Germinal center (tissue), 1 donor: ENCODE results near the gene ITIH5.

Experiments
- DNase-seq: peaks from one replicate; pipeline ENCODE4 v3.0.0; 2012; ENCODE audit warnings: mixed read lengths, low spot score

Gene ITIH5

DNA sequence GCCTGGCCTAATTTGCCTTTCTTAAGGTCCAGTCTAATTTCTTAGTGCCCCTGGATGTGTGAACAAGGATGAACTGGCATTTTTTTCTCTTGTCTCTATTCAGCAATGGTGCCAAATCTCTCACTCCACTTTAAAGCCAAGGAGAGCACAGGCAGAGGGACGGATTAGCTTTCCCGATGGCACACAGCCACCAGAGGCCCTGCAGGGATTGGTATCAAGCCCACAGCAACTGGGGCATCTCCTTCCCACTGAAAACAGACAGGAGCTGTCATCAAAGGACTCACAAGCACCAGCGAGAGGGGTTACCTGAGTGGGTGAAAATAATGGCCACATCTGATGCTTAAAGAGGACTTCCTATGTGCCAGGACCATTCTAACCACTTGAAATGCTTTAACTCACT, 83.1 kb downstream of the ITIH5 start:
- DNase-seq: no peak

DNA sequence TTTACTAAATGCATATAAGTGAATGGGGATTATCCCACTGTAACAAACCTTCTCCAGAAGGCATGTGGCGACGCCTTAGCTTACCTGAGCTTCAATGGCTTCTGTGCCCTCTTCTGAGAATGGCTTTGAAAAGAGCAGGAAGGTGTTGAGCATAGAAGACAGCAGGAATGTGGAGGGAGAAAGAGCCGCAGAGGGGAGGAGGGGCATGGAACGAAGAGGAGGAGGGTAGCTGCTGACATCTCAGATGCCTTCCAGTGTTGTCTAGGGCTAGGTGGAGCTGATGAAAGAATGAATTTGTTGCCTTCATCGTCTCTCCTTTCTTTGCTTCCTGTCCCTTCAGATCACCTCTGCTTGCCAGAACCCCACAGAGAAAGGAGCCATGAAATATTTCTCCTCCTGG, 86.2 kb downstream of the ITIH5 start:
- DNase-seq: no peak

DNA sequence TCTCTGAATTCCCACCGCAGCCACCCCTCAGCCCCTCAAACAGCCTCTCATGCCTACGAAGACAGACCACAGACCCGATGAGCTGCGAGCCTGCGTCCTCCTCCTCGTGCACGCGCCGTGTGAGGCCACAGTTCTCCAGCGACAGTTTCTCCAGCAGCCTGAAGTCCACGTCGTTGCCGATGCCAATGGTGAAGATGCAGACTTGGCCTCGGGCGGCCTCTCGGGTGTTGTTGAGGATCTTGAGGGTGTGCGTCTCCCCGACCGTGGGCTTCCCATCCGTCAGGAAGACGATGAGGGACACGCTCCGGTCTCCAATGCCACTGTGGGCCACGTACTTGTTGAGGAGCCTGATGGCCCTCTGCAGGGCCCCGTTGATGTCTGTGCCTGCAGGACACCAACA, 87.1 kb downstream of the ITIH5 start:
- no peak for DNase-seq

DNA sequence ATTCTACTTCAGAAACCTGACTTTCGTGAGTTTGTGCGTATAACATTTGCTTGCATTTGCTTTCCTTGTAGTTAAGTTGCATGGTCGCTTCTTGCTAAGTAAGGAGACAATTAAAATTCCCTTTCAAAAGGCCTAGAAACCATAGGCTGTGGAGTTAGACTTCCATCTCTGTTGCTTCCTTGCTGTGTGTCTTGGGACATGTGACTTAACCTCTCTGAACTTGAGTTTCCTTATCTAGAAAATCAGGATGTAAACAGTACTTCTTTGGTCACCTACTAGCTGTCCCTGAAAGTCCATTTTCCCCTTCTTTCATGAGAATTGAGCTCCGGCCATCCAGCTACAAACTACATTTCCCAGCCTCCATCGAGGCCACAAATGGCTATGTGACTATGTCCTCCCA, 89.2 kb downstream of the ITIH5 start:
- DNase-seq: no peak

DNA sequence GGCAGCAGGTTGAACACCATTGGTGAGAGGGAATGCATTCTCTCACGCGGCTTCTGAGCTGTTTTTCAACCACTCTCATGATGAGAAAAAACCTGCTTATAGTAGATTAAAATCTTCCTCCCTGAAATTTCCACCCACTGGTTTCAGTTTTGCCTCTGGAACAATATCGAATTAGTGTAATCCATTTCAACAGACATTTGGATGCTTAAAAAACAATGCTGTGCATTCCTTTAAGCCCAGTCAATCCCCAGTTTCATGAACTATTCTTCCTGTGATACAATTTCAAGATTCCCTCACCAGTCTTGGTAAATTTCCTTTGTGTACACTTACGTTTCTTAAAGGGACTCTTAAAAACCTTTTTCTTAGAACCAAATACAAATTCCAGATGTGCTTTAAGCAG, 89.6 kb downstream of the ITIH5 start:
- DNase-seq: no peak

DNA sequence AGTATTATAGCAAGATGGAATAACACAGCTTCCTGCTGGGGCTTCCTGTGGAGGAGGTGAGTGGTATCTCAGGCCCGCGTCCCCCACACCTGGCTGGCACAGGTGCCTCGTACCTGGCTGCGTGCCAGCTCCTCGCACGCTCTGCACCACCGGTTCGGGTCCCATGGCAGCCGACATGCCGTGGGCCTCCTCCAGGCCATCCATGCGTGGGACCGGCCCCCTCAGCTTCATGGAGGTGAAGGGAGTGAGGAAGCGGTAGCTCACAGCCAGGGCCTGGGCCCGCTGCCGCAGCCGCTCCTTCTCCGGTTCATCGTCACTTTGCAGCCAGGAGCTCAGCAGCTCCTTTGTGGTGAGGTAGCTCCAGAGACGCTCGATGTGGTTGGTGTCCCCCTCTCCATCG, 90.4 kb downstream of the ITIH5 start:
- DNase-seq: no peak

DNA sequence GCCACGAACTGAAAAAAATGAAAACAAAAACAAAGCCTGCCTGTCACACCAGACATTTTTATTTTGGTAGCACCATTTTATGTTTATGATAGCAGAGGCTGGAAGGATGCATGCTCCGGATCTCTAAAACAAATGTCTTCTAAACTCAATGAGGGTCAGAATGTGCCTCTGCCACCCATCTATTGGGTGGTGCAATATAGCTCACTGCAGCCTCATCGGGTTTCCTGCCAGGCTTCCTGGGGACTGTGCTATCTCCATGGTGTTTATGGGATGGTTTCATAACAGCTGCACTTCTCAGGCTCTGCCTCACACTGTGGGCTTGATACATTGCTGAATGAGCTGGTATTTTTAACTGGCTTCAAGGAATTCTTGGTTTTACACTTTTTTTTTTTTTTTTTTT, 94.4 kb downstream of the ITIH5 start:
- no peak for DNase-seq

DNA sequence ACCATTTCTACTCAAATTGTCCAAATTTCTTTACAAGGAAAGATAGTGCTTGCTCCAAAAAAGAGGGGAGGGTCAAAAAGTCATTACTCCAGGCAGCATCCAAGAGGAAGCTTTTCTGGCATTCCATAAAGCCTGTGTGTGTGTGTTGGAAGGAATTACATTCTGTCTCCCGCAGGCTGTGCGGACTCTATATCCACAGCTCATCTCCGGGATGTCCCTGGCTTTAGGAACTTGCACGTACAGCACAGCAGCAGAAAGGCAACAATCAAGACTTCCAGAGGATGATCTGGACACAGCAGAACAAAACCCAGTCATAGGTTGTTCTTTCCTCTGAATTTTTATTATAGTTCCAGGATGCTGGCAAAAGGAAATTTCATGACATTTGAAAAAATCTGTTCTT, 94.8 kb downstream of the ITIH5 start:
- no peak for DNase-seq

DNA sequence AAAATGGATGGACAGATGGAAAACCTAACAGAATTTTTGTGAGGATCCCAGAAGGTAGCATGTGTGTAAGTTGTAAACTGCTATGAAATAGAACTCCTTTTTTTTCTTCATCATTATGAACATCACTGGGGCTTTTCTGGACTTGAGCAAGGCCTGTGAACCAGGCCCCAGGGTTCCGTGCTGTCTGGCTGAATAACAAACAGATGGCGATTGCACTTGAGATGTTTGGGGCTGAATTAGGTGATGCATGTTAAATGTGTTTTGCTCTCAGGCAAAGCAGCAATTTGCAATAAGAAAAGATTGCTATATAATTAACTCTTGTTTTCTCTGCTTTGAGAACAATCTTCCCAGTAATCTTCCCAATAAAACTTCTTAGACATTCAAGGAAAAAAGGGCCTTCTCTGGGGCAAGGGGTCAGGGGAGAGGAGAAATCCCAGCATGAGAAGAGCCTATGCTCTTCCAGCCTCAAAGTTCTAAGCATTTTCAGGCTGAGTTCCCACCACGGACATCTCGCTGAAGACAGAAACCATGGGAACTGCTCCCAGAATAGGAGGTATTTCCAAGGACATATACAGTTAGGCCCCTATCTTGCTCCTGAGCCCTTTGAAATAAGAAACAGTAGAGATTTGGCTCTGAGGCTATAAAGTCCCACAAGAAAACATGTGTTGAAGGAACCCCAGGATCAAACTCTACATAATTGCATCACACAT, 98.7 kb downstream of the ITIH5 start:
- DNase-seq: no peak

DNA sequence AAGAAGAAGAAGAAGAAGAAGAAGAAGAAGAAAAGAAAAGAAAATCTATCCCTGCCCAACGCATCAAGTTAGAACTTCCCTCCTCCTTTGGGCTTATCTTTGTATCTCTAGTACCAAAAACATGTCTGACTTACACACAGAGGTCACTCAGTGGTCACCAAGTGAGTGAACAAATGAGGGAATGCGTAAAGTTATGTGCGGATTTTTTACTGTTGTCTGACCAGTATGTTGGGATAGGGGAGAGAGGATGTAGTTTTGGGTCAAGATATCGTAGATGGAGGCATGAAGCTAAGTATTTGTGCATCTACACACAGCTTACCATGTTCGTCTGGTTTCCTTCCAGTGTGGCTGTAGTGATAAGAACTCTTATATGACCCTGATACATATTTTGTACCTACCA, 99.9 kb downstream of the ITIH5 start:
- no peak for DNase-seq

DNA sequence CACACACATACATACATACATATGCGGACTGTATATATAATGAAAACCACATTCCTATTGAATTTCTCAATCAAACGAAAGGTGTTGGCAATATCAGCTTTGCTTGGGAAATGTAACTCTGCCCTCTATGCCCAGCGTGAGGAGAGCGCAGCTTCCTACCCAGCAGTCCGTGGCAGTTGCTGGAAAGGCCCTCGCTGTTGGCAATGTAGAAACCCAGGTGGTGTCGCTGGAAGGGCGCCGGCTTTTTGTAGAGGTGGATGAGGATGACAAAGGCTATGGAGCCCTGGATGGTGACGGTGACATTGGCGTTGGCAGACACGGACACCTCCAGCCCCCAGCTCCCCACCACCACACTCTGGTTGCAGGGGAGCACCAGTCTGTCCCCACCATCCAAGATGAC, 100.9 kb downstream of the ITIH5 start:
- no peak for DNase-seq

DNA sequence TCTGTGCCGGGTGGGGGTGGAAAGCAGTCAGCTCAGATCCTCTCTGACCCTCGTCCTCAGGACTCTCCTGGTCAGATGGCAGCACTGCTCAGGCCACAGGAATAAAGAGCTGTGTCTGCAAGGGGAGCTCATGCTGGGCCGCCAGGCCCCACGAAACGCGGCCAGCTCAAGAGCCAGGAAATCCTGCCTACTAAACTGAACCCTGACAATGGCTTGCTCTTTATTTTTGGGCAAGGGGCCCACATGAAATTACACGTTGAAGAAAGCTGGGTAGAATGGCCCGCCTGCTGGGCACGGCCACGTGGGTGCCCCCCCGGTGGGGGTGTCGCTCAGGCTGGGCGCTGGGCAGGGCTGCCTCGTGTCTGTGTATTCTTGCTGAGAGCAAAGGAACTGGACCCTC, 103.0 kb downstream of the ITIH5 start:
- DNase-seq: no peak

DNA sequence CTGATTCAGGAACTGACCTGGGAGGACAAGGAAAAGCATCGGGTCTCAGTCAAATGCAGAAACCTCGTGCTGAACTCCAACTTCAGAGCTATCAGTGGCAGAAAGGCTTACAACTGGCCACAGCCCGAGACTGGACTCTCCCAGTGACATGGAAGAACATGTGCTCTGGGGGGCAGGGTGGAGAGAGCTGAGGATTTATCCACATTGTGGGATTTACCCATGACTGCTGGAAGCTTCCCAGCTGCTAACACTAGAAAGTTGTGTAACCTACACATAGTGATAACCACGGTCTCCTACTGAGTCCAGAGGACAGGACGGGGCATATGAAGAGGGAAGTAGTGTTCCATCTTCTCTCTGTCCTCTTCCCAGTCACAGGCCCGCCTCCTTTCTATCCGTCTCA, 103.4 kb downstream of the ITIH5 start:
- no peak for DNase-seq

DNA sequence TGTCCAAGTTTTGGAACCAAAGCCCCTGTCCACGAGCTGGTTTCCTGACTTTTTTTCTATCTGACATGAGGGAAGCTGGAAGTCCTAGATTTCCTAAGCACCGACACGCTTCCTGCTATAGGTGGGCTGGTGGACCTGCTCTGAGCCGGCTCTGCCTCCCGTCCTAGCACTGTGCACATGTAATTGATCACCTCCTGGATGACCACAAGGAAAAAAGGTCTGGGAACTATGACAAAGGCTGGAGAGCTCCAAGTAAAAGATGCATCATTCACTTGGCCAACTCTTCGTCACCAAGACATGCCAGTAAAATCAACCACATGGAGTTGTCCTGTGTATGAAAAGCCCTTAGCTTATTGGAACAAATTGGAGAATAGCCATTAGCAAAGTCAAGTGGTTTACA, 104.8 kb downstream of the ITIH5 start:
- DNase-seq: no peak

DNA sequence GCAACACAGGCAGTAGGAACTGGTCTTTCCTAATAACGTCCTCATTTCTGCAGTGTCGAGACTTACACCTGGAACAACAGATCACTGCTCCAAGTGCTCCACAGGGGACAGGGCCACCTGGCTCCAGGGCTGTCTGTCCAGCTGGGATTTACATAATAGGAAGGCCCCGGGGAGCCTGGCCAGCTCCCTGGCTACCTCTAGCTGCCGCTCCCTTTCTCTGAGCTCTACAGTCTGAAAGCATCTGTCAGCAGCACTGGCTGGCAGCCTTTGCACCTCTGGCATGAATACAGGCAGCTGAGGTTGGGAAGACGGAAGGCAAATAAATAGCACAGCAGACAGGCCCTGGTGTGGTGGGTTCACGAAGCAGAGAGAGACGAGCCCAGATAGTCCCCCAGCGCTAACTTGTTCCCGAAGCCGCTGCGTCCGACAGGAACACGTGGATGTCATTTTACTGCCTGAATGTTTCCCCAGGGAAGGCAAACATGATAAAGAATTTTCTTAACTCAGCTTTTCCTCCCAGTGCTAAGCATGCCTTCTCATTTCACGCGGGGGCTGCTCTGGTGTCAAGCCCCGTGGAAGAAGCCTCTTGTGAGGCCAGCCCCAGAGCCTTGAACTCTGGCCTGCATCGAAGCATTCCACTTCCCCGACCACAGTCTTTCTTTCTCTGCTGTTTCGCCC, 105.4 kb downstream of the ITIH5 start:
- DNase-seq: no peak

DNA sequence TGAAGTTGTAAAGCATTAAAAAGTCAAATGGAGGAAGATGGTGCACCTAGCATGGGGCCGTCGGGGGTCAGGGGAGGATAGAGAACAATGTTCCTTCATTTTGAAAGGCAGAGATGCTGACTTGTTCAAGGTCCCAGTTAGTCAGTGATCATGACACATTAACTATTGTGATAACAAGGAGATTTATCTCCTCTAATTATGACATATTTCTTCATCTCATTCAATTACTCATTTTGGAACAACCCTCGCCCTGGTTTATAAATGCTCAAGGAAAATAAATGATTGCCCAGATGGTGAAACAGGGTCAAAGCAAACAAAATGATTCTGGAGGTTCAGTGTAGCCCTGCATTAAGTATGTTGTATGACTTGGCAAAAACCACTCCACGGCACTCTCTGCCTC, 106.2 kb downstream of the ITIH5 start:
- DNase-seq: no peak

DNA sequence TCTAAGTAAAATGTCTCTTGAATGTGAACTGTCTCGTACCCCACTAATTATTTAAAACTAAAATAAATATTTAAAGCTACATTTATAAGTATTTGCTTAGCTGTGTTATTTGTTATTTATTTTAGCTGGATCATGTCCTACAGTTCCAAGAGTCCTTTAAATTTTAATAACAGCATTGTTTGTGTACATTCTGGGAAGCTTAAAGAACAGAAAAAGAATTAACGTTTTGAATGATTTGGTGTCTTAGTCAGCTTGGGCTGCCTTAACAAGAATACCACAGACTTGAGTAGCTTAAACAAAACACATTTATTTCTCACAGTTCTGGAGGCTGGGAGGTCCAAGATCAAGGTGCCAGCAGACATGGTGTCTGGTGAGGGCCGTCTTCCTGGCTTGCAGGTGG, 107.4 kb downstream of the ITIH5 start:
- DNase-seq: no peak

DNA sequence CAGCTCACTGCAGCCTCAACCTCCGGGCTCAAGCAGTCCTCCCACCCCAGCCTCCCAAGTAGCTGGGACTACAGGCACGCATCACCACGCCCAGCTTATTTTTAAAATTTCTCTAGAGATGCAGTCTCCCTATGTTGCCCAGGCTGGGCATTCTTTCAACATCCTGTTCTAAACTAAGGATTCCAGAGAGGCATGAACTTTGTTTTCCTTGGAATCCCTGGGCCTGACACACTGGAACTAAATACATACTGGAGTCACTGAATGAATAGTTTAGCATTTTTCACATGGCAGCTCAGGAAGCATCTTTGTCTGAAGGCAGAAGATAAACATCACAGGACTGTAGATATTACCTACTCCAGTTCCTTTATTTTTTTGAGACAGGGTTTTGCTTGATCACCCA, 108.7 kb downstream of the ITIH5 start:
- no peak for DNase-seq

DNA sequence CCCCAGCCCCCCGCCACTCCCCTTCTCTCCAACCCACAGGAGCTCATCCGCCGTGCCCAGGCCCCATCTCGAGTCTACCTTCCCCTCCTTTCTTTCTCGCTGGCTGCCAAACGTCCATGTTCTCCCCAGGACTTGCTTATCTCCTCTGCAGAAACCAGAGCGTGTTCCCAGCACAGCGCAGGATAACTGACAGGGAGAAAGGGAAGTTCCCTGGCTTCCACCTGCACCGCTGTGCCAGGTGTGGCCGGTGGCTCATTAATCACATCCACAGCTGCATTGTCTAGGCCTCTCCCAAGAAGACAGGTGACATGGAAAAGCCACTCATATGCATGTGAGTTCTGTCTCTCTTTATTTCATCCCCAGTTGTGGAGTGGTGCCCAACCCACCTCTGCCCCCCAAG, 113.2 kb downstream of the ITIH5 start:
- DNase-seq: no peak

DNA sequence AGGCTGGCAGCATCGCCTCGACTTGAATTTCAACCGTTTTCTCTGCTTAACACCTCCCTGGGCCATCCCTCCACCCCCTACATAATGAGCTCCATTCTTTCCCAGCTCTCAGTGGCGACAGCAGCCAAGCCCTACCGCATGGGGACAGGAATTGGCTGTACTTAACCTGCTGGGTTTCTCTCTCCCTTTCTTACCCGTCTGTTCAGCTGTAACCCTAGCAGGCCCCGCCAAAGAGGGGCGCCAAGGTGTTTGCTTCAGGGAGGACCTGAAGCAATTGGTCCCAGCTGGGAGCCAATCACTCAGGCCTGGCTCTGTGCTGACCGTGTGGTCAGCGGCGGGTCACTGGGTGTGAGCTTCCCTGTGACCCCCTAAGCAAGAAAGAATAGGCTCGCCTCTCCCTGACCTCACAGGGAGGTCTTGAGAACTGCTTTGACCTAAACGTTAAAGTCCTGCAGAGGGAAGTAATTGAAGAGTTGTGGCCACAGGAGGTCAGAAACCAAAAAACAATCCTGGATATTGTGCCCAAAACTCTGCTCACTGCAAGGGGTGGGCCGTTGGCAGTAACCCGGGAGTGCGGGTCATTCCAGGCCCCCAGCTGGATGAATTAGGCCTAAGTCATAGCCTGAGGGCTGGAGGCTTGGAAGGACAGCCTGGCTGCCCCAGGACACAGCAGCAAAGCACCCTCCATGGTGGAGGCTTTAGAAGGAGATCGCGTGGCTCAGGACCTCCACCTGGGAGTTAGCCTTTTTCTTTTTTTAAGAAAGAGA, 114.6 kb downstream of the ITIH5 start:
- no peak for DNase-seq

DNA sequence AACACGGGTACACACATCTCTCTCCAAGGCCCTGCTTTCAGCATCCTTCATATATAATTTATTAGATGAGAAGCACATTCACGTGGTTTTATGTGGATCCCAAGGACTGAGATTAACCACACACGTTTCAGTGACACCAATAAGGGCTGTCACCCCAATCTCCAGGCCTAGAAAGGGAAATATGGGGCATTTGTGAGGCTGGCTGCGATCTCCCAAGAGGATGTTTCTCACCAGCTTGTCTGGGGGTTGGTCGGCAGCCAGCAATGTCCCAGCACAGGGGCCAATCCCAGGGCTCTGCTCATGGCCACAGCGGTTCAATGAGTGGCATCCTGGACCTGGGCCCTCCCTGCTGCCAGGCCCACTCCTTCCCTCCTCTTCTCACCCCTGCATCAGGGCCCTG, 115.5 kb downstream of the ITIH5 start:
- no peak for DNase-seq

DNA sequence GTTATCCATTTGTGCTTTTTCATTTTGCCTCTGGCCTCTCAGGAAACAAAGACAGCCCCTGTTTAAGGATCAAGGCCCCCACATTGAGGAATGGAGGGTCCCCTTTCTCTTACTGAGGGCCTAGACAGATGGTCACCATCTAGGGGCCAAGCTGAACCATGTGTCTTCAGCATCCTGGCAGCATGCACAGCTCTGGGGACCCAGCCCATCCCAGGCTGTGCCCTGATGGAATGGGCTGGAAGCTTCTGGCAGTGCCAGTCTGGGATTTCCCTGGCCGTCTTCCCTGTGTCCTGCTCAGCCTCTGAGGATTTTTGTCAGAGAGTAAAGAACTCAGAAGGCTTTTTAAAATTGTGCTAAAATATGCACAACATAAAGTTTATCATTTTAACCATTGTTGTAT, 116.8 kb downstream of the ITIH5 start:
- DNase-seq: no peak

DNA sequence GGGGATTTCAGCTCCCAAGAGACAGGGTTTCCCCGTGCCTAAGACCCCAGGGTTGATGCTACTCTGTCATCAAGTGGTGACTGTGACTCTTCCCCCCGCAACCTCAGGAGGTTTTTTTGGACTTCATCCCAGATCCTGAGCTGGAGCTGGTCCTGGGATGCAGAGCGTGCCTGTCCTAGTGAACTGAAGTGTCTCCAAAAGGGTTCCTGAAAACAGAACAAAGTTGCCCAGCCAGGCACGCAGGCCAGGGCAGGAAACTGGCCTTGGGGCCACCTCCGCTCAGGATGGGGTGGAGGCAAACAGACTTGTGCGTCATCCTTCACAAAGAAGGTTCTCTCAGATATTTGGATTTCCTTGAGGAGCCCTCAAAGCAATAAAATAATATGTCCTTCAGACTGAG, 118.9 kb downstream of the ITIH5 start:
- no peak for DNase-seq
